ENCODE data around the gene ATP1A2. TPM values are rescaled to one million over a fixed set of nuclear protein-coding genes. Genes with fewer than 3 reads are reported as not detected.

The ATP1A2 gene
- total RNA-seq, 3 donors from 2014 or later: 2.6 to 124 (median 4.0) TPM

DNA sequence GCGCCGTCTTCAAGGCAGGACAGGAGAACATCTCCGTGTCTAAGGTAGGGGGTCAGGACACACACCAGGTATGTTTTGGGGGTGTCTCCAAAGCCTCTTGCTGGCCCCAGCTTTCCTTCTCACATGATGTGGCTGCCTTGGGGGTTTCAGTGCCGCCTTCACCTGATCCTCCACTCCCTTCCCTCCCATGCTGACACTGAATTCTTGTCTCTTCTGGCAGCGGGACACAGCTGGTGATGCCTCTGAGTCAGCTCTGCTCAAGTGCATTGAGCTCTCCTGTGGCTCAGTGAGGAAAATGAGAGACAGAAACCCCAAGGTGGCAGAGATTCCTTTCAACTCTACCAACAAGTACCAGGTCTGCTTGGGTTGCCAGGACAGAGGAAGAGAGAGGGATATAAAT is 13.5 kb downstream of the ATP1A2 start:
- DNase-seq: no peak
- H3K9me3 ChIP-seq: no peaks in the 10 kb centered on the region
- H3K36me3 ChIP-seq (ENCODE audit: low read depth): no peaks in the 10 kb centered on the region
- no peaks in the 10 kb centered on the region for H3K4me1 ChIP-seq (ENCODE audit: low read depth)
- ATAC-seq: no peak
- TF ChIP-seq, protein P1, sequence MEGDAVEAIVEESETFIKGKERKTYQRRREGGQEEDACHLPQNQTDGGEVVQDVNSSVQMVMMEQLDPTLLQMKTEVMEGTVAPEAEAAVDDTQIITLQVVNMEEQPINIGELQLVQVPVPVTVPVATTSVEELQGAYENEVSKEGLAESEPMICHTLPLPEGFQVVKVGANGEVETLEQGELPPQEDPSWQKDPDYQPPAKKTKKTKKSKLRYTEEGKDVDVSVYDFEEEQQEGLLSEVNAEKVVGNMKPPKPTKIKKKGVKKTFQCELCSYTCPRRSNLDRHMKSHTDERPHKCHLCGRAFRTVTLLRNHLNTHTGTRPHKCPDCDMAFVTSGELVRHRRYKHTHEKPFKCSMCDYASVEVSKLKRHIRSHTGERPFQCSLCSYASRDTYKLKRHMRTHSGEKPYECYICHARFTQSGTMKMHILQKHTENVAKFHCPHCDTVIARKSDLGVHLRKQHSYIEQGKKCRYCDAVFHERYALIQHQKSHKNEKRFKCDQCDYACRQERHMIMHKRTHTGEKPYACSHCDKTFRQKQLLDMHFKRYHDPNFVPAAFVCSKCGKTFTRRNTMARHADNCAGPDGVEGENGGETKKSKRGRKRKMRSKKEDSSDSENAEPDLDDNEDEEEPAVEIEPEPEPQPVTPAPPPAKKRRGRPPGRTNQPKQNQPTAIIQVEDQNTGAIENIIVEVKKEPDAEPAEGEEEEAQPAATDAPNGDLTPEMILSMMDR (IDR thresholded peaks at IDR 0.05): no peak
- intact Hi-C loops (cut with DNase I, micrococcal nuclease): no loop called here
- H3K4me3 ChIP-seq: no peak overlapping the region

DNA sequence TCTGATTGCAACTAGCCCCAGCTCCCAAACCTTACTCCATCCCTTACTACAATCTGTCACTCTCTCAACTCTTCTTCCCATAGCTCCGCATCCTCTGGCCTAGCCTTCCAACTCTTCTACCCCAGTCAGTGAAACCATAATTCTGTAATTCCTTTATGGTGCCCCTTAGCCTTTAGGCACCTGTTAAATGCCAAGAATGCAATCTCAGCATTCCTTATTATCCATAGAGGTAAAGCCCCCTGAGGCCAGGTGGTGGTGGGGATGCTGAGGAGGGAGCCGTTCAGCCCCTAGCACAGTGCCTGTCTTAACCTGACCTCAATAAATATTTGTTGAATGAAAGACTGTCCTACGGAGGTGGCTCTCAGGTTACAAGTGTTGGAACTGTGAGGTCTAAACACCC is 14.0 kb downstream of the ATP1A2 start:
- DNase-seq: no peak
- H3K4me1 ChIP-seq (ENCODE audit: low read depth): no peaks in the 10 kb centered on the region
- intact Hi-C loops (cut with DNase I, micrococcal nuclease): no loop called here
- H3K9me3 ChIP-seq: no peaks in the 10 kb centered on the region
- no peak for ATAC-seq
- no peak overlapping the region for H3K4me3 ChIP-seq
- H3K36me3 ChIP-seq (ENCODE audit: low read depth): no peaks in the 10 kb centered on the region
- TF ChIP-seq, protein P1 (IDR thresholded peaks at IDR 0.05): no peak

DNA sequence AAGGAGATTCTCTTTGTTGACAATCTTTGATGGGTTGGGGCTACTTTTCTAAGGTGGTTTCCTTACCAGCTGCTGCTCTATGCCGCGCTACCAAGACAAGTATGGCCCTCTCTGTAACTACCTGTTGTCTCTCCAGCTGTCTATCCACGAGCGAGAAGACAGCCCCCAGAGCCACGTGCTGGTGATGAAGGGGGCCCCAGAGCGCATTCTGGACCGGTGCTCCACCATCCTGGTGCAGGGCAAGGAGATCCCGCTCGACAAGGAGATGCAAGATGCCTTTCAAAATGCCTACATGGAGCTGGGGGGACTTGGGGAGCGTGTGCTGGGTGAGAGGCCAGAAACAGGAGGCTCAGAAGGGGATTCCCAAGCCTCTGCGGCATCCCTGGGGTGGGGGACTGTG is 14.4 kb downstream of the ATP1A2 start:
- TF ChIP-seq, protein P1 (IDR thresholded peaks at IDR 0.05): no peak
- H3K4me1 ChIP-seq (ENCODE audit: low read depth): no peaks in the 10 kb centered on the region
- H3K9me3 ChIP-seq: no peaks in the 10 kb centered on the region
- intact Hi-C loops (cut with DNase I, micrococcal nuclease): no loop called here
- no peaks in the 10 kb centered on the region for H3K36me3 ChIP-seq (ENCODE audit: low read depth)
- H3K4me3 ChIP-seq: no peak overlapping the region
- DNase-seq (no peak), ATAC-seq (no peak)

DNA sequence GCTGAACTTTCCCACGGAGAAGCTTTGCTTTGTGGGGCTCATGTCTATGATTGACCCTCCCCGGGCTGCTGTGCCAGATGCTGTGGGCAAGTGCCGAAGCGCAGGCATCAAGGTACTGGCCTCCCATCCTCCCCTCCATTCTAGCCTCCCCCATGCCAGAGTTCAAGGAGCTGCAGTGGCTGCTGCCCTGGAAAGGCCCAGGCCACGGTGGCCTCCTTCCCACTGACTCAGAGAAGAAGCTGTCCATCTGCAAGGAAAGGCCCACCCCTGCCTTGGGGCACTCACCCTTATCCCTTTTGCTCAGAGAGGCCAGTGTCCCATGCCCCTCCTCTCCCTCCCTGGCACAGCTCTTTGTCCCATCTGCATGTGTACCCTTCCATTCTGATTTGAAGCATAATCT is 14.9 kb downstream of the ATP1A2 start:
- no peak for ATAC-seq
- intact Hi-C loops (cut with DNase I, micrococcal nuclease): no loop called here

DNA sequence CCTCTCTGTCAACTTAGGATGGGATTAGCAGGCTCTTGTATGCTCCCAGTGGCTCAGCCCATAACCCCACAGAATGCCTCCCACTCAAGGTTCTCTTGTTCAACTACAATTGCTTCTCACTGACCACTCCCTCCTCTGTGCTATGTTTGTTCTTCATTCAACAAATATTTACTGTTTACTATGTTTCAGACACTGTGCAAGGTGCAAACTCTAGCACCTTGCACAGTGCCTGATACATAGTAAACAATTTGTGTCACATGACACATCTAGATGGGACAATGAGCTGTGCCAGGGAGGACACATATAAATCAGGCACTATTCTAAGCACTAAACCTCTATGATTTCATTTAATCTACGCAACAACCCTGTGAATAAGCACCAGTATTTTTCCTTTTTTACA is 15.4 kb downstream of the ATP1A2 start:
- H3K9me3 ChIP-seq: no peaks in the 10 kb centered on the region
- no peaks in the 10 kb centered on the region for H3K36me3 ChIP-seq (ENCODE audit: low read depth)
- no peaks in the 10 kb centered on the region for H3K4me1 ChIP-seq (ENCODE audit: low read depth)
- H3K4me3 ChIP-seq: no peak overlapping the region
- ATAC-seq (no peak), DNase-seq (no peak)
- intact Hi-C loops (cut with DNase I, micrococcal nuclease): no loop called here
- TF ChIP-seq, protein P1 (IDR thresholded peaks at IDR 0.05): no peak

More for the DNA sequence above, 14.9 kb downstream of the ATP1A2 start:
- no peaks in the 10 kb centered on the region for H3K9me3 ChIP-seq
- H3K36me3 ChIP-seq (ENCODE audit: low read depth): no peaks in the 10 kb centered on the region
- no peak for DNase-seq
- no peaks in the 10 kb centered on the region for H3K4me1 ChIP-seq (ENCODE audit: low read depth)
- no peak overlapping the region for H3K4me3 ChIP-seq
- TF ChIP-seq, protein P1 (IDR thresholded peaks at IDR 0.05): no peak

Data from mucosa of descending colon (tissue), 3 donors.